ENCODE results near the gene GSN.

- TF ChIP-seq NR2C2 (IDR thresholded peaks at IDR 0.05; ENCODE audit: borderline replicate concordance, control insufficient read depth, insufficient read length, low read depth) (no peak), TCF12 (IDR thresholded peaks at IDR 0.05; ENCODE audit: low read depth, low read length) (no peak), RFX5 (IDR thresholded peaks at IDR 0.05; ENCODE audit: low read depth, low read length) (no peak), CTCF (IDR thresholded peaks at IDR 0.05 in 2 of 3, conservative IDR thresholded peaks at IDR 0.05 in 1 of 3; ENCODE audit: control insufficient read depth in 2 of 3, extremely low read depth in 1 of 3, insufficient read depth in 1 of 3, low read depth in 3 of 3, low read length in 3 of 3) (no peak), POLR2A (IDR thresholded peaks at IDR 0.05; ENCODE audit: low read depth, low read length) (no peak), RAD21 (IDR thresholded peaks at IDR 0.05; ENCODE audit: insufficient read depth, low read depth, low read length) (no peak), RAD51 (IDR thresholded peaks at IDR 0.05) (no peak)
Measured at GRCh38 chr9:121298689-121299466, 30.9 kb downstream of the GSN start.
